ENCODE data around the gene APBA2.
"Not testable (repeated sequence)": the region's sequence is repeated elsewhere in the genome, so short reads cannot be mapped to it uniquely, and the experiment has no call there.

Gene APBA2

GRCh38 chr15:29151484-29151857, 265.7 kb downstream of the APBA2 start:
- no peaks in the 10 kb centered on the region for H3K36me3 ChIP-seq (ENCODE audit: control insufficient read depth in 2 of 2, insufficient read depth in 2 of 2, low read length in 2 of 2)
- no peak overlapping the region for H3K4me3 ChIP-seq (ENCODE audit: low read length in 2 of 2)
- H3K9me3 ChIP-seq (ENCODE audit: control insufficient read depth in 2 of 2, low read length in 2 of 2), result no peaks in the 10 kb centered on the region
- no peaks in the 10 kb centered on the region for H3K27me3 ChIP-seq (ENCODE audit: control insufficient read depth in 1 of 2, insufficient read depth in 2 of 2, low read length in 2 of 2)
- no peaks in the 10 kb centered on the region for H3K4me1 ChIP-seq (ENCODE audit: control insufficient read depth, insufficient read depth, low read length)
- no peak overlapping the region for H3K27ac ChIP-seq (ENCODE audit: low read length)
- H3K9ac ChIP-seq (ENCODE audit: low read length in 2 of 2), result no peak overlapping the region

- H3K4me3 ChIP-seq (ENCODE audit: low read length in 2 of 2), result no peak overlapping the region
- no peaks in the 10 kb centered on the region for H3K27me3 ChIP-seq (ENCODE audit: control insufficient read depth in 1 of 2, insufficient read depth in 2 of 2, low read length in 2 of 2)
- no peaks in the 10 kb centered on the region for H3K36me3 ChIP-seq (ENCODE audit: control insufficient read depth in 2 of 2, insufficient read depth in 2 of 2, low read length in 2 of 2)
- H3K4me1 ChIP-seq (ENCODE audit: control insufficient read depth, insufficient read depth, low read length), result no peaks in the 10 kb centered on the region
- H3K9me3 ChIP-seq (ENCODE audit: control insufficient read depth in 2 of 2, low read length in 2 of 2), result peaks cover 0 to 5% of the 10 kb centered on the region in 2 donors
- H3K9ac ChIP-seq (ENCODE audit: low read length in 2 of 2), result no peak overlapping the region
- H3K27ac ChIP-seq (ENCODE audit: low read length), result no peak overlapping the region
Measured at GRCh38 chr15:29156521-29156920, 270.7 kb downstream of the APBA2 start.

- H3K36me3 ChIP-seq (ENCODE audit: control insufficient read depth in 2 of 2, insufficient read depth in 2 of 2, low read length in 2 of 2), result no peaks in the 10 kb centered on the region
- H3K27me3 ChIP-seq (ENCODE audit: control insufficient read depth in 1 of 2, insufficient read depth in 2 of 2, low read length in 2 of 2), result no peaks in the 10 kb centered on the region
- no peak overlapping the region for H3K9ac ChIP-seq (ENCODE audit: low read length in 2 of 2)
- no peak overlapping the region for H3K27ac ChIP-seq (ENCODE audit: low read length)
- no peak overlapping the region for H3K4me3 ChIP-seq (ENCODE audit: low read length in 2 of 2)
- H3K9me3 ChIP-seq (ENCODE audit: control insufficient read depth in 2 of 2, low read length in 2 of 2), result peaks cover 0 to 5% of the 10 kb centered on the region in 2 donors
- H3K4me1 ChIP-seq (ENCODE audit: control insufficient read depth, insufficient read depth, low read length), result no peaks in the 10 kb centered on the region
Measured at GRCh38 chr15:29159771-29160455, 274.1 kb downstream of the APBA2 start.

GRCh38 chr15:29162411-29162810, 276.6 kb downstream of the APBA2 start:
- peaks cover 0 to 5% of the 10 kb centered on the region in 2 donors for H3K9me3 ChIP-seq (ENCODE audit: control insufficient read depth in 2 of 2, low read length in 2 of 2)
- H3K27ac ChIP-seq (ENCODE audit: low read length), result no peak overlapping the region
- H3K36me3 ChIP-seq (ENCODE audit: control insufficient read depth in 2 of 2, insufficient read depth in 2 of 2, low read length in 2 of 2), result no peaks in the 10 kb centered on the region
- H3K4me3 ChIP-seq (ENCODE audit: low read length in 2 of 2), result no peak overlapping the region
- no peaks in the 10 kb centered on the region for H3K27me3 ChIP-seq (ENCODE audit: control insufficient read depth in 1 of 2, insufficient read depth in 2 of 2, low read length in 2 of 2)
- no peaks in the 10 kb centered on the region for H3K4me1 ChIP-seq (ENCODE audit: control insufficient read depth, insufficient read depth, low read length)
- no peak overlapping the region for H3K9ac ChIP-seq (ENCODE audit: low read length in 2 of 2)

GRCh38 chr15:29167122-29167521, 281.3 kb downstream of the APBA2 start:
- not testable (repeated sequence) for H3K9ac ChIP-seq (ENCODE audit: low read length in 2 of 2); H3K9me3 ChIP-seq (ENCODE audit: control insufficient read depth in 2 of 2, low read length in 2 of 2); H3K36me3 ChIP-seq (ENCODE audit: control insufficient read depth in 2 of 2, insufficient read depth in 2 of 2, low read length in 2 of 2); H3K4me1 ChIP-seq (ENCODE audit: control insufficient read depth, insufficient read depth, low read length); H3K27me3 ChIP-seq (ENCODE audit: control insufficient read depth in 1 of 2, insufficient read depth in 2 of 2, low read length in 2 of 2); H3K27ac ChIP-seq (ENCODE audit: low read length); H3K4me3 ChIP-seq (ENCODE audit: low read length in 2 of 2)
